Activated naive CD8-positive, alpha-beta T cell treated with anti-CD3 and anti-CD28 coated beads, Interleukin-2, amount 50 U/mL, for 24 hours (primary cell): Measurements from ENCODE around the gene POLR3H.

Source experiments
- ATAC-seq: fragments of 150-1000 bp; cut with Tn5 transposase; one replicate; pipeline ENCODE4 v1.10.0; 2021
- DNase-seq: peaks from one replicate; pipeline ENCODE4 v3.0.0; 2021
- H3K27ac Mint-ChIP-seq: one replicate; pipeline ENCODE4 v1.8.0; 2021; ENCODE audit warnings: mild to moderate bottlenecking, mixed read lengths
- H3K27me3 Mint-ChIP-seq: one replicate; pipeline ENCODE4 v1.8.0; 2021; ENCODE audit warnings: mixed read lengths
- H3K36me3 Mint-ChIP-seq: one replicate; pipeline ENCODE4 v1.8.0; 2021; ENCODE audit warnings: low read depth, mixed read lengths
- H3K4me1 Mint-ChIP-seq: one replicate; pipeline ENCODE4 v1.8.0; 2021; ENCODE audit warnings: mixed read lengths
- H3K4me3 Mint-ChIP-seq: one replicate; pipeline ENCODE4 v1.8.0; 2021; ENCODE audit warnings: mild to moderate bottlenecking, moderate library complexity, mixed read lengths
- H3K9me3 Mint-ChIP-seq: one replicate; pipeline ENCODE4 v1.8.0; 2021; ENCODE audit warnings: mixed read lengths

POLR3H gene

GRCh38 chr22:41523464-41524221, 20.6 kb downstream of the POLR3H start:
- no peaks in the 10 kb centered on the region for H3K9me3 Mint-ChIP-seq
- H3K4me1 Mint-ChIP-seq: peaks cover 17% of the 10 kb centered on the region
- H3K27ac Mint-ChIP-seq: peak overlapping the region; percentile 74
- H3K4me3 Mint-ChIP-seq: no peak overlapping the region
- peaks cover 20% of the 10 kb centered on the region for H3K36me3 Mint-ChIP-seq
- no peak for DNase-seq
- no peaks in the 10 kb centered on the region for H3K27me3 Mint-ChIP-seq
- no peak for ATAC-seq

DNA sequence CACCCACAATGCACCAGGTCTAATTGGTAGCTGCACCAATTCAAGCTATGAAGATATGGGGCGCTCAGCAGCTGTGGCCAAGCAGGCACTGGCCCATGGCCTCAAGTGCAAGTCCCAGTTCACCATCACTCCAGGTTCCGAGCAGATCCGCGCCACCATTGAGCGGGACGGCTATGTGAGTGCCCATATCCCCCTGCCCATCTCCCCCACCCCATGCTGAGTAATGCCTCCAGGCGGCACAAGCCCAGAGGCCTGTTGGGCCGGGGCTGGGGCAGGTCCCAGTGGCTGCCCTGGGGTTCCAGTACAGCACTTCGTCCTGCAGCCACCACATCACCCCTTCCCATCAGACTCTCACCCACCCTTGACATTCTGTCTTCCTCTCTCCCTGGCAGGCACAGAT, 21.5 kb downstream of the POLR3H start:
- Mint-ChIP-seq H3K27ac (peak overlapping the region; percentile 72), H3K4me3 (no peak overlapping the region), H3K36me3 (peaks cover 17% of the 10 kb centered on the region)

DNA sequence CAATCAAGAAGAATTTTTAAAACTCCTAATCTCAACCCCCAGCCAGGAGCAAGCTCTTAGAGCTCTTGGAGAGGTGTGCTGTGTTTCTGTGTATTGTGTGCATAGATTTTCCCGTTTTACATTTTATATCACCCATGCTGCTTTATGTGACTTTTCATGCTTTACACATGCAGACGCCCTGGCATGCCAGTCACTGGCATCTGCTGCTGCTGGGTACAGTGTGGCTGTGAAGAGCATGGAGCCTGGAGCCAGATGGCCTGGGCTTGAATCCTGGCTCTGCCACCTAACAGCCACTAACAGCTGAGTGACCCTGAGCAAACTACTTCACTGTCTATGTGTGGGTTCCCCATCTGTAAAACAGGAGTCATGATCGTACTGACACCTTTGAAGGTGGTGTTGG, 23.1 kb downstream of the POLR3H start:
- Mint-ChIP-seq H3K9me3 (no peaks in the 10 kb centered on the region), H3K4me1 (peaks cover 29% of the 10 kb centered on the region), H3K36me3 (peaks cover 12% of the 10 kb centered on the region), H3K27ac (no peak overlapping the region), H3K27me3 (no peaks in the 10 kb centered on the region), H3K4me3 (no peak overlapping the region)
- DNase-seq (no peak), ATAC-seq (no peak)

More for the DNA sequence above, 21.5 kb downstream of the POLR3H start:
- no peaks in the 10 kb centered on the region for H3K9me3 Mint-ChIP-seq
- H3K4me1 Mint-ChIP-seq: peaks cover 16% of the 10 kb centered on the region
- no peaks in the 10 kb centered on the region for H3K27me3 Mint-ChIP-seq
- ATAC-seq (no peak), DNase-seq (no peak)

DNA sequence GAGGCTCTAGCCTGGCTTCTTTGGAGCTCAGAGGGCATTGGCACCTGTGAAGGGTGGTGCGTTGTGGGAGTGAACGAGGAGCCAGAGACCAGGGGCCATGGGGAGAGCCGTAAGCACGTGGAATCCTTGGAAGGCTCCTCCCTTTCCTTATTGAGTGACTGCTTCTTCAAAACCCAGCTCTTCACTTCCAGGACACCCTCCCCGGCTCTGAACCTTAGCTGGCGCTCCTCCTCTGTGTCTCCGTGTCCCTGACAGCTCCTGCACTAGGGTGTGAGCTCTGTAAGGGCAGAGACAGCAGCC, 26.3 kb downstream of the POLR3H start:
- no peak for DNase-seq
- Mint-ChIP-seq H3K27me3 (no peaks in the 10 kb centered on the region), H3K9me3 (no peaks in the 10 kb centered on the region), H3K27ac (no peak overlapping the region), H3K4me3 (no peak overlapping the region), H3K36me3 (no peaks in the 10 kb centered on the region), H3K4me1 (peaks cover 13% of the 10 kb centered on the region)
- ATAC-seq: no peak

DNA sequence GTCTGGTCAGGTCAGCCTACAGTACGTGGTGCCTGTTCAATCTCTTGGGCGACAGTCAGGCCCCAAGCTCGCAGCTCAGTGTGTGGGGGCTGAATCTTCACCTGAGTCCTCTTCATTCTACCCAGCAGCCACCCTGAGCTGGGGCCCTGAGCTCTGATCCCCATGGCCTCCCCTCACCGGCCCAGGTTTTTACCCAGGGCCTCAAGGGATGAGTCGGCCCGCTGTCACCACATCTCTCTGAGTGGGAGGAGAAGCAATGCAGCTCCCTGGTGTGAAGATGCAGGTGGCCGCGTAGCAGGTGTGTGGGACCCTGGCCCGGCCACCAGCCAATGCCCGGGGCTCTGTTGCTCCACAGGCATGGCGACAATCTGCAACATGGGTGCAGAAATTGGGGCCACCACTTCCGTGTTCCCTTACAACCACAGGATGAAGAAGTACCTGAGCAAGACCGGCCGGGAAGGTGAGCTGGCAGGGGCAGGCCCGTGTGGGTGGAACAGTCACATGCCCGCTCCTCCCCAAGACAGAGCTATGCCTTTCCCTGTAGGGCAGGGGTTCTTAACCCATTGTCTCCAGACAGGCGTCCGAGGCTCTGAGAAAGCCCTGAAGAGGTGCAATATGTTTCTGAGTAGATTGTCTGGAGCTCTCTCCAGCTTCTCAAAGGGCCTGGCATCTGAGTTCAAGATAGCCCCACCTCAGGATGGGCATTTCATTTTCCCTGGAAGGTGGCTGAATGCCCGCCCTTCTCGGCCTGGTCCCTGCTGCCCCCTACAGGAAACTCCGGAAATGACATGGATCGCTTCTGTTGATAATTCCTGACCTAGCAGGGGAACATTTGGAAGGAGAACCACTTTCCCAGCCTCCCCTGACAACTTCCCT, 26.9 kb downstream of the POLR3H start:
- DNase-seq (peak; percentile 53), ATAC-seq (peak; percentile 67)
- H3K27ac Mint-ChIP-seq: peak overlapping the region; percentile 31
- no peaks in the 10 kb centered on the region for H3K27me3 Mint-ChIP-seq
- no peak overlapping the region for H3K4me3 Mint-ChIP-seq
- H3K4me1 Mint-ChIP-seq: peaks cover 13% of the 10 kb centered on the region
- H3K36me3 Mint-ChIP-seq: peaks cover 3% of the 10 kb centered on the region
- H3K9me3 Mint-ChIP-seq: no peaks in the 10 kb centered on the region

GRCh38 chr22:41516462-41516861, 27.8 kb downstream of the POLR3H start:
- no peaks in the 10 kb centered on the region for H3K9me3 Mint-ChIP-seq
- ATAC-seq (no peak), DNase-seq (no peak)
- no peaks in the 10 kb centered on the region for H3K27me3 Mint-ChIP-seq
- H3K4me1 Mint-ChIP-seq: peaks cover 13% of the 10 kb centered on the region
- H3K36me3 Mint-ChIP-seq: peaks cover 6% of the 10 kb centered on the region
- H3K4me3 Mint-ChIP-seq: no peak overlapping the region
- no peak overlapping the region for H3K27ac Mint-ChIP-seq

DNA sequence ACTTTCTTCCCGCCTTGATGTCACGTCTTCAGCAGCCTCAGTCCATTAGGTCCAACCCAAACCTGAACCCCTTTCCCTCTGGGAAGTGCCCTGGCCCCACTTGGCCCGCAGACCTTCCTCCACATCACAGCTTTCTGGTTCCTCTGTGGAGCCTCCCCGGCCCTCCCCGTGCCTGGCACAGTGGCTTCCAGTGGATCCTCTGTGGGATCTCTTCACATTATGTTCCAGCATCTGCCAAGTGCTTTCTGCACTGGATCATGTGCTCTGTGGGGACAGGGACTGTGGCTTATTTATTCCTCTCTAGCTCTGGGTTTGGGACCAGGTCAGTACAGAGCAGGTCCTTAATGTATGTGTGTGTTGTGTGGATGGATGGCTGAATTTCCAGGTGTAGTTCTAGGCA, 30.9 kb downstream of the POLR3H start:
- Mint-ChIP-seq H3K27me3 (no peaks in the 10 kb centered on the region), H3K9me3 (no peaks in the 10 kb centered on the region), H3K4me3 (no peak overlapping the region), H3K4me1 (peaks cover 13% of the 10 kb centered on the region), H3K27ac (no peak overlapping the region), H3K36me3 (peaks cover 8% of the 10 kb centered on the region)
- ATAC-seq (no peak), DNase-seq (no peak)

- Mint-ChIP-seq H3K9me3 (no peaks in the 10 kb centered on the region), H3K27ac (no peak overlapping the region), H3K4me3 (no peak overlapping the region), H3K36me3 (peaks cover 11% of the 10 kb centered on the region), H3K27me3 (no peaks in the 10 kb centered on the region), H3K4me1 (peaks cover 13% of the 10 kb centered on the region)
- ATAC-seq (no peak), DNase-seq (no peak)
Measured at GRCh38 chr22:41512421-41513194, 31.7 kb downstream of the POLR3H start.

DNA sequence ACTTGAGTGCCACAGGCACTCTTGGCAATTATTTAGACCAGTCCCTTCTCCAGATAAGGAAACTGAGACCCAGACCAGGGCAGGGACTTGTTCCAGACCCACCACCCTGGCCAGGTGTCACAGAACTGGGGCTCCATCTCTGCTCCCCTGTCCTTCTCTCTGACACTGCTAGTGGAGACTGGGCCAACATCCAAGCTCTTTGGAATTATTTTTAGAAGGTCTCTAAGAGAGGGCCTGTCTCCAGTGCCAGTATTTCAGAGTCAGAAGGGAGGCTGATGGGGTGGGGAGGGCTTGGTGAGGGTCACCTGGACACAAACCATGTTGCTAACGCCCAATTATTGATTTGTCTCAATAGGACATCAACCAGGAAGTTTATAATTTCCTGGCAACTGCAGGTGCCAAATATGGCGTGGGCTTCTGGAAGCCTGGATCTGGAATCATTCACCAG, 32.7 kb downstream of the POLR3H start:
- no peak for DNase-seq
- no peaks in the 10 kb centered on the region for H3K9me3 Mint-ChIP-seq
- H3K4me1 Mint-ChIP-seq: peaks cover 4% of the 10 kb centered on the region
- H3K36me3 Mint-ChIP-seq: peaks cover 11% of the 10 kb centered on the region
- no peaks in the 10 kb centered on the region for H3K27me3 Mint-ChIP-seq
- ATAC-seq: no peak
- H3K4me3 Mint-ChIP-seq: no peak overlapping the region
- no peak overlapping the region for H3K27ac Mint-ChIP-seq

- Mint-ChIP-seq H3K9me3 (no peaks in the 10 kb centered on the region), H3K27ac (no peak overlapping the region), H3K27me3 (no peaks in the 10 kb centered on the region), H3K36me3 (peaks cover 14% of the 10 kb centered on the region), H3K4me1 (no peaks in the 10 kb centered on the region), H3K4me3 (no peak overlapping the region)
- DNase-seq: no peak
- no peak for ATAC-seq
Measured at GRCh38 chr22:41508770-41509170, 35.5 kb downstream of the POLR3H start.

DNA sequence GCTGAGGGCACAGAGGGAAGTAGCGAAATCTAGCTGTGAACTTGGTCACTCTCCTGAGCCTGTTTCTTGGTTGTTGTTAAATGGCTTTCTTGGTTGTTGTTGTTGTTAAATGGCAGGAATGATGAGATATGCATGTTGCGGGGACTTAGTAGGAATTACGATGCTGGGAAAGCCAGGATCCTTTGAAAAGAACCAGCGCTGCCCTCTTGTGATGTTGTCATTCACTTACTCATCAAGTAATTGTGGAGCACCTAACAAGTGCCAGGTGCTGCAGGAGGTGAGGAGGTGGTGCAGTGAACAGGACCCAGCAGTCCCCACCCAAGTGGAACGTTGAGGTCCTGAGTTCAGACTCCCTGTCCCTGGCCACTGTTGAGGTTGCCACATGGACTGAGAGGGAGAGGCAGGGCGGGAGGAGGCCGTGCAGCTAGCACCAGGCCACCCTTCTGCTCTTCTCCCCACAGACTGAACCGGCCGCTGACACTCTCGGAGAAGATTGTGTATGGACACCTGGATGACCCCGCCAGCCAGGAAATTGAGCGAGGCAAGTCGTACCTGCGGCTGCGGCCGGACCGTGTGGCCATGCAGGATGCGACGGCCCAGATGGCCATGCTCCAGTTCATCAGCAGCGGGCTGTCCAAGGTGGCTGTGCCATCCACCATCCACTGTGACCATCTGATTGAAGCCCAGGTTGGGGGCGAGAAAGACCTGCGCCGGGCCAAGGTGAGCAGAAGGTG, 36.8 kb downstream of the POLR3H start:
- H3K27me3 Mint-ChIP-seq: no peaks in the 10 kb centered on the region
- no peak for ATAC-seq
- no peaks in the 10 kb centered on the region for H3K4me1 Mint-ChIP-seq
- H3K36me3 Mint-ChIP-seq: peaks cover 11% of the 10 kb centered on the region
- H3K4me3 Mint-ChIP-seq: no peak overlapping the region
- no peaks in the 10 kb centered on the region for H3K9me3 Mint-ChIP-seq
- H3K27ac Mint-ChIP-seq: no peak overlapping the region
- no peak for DNase-seq

- H3K9me3 Mint-ChIP-seq: no peaks in the 10 kb centered on the region
- ATAC-seq: no peak
- H3K27ac Mint-ChIP-seq: no peak overlapping the region
- H3K4me1 Mint-ChIP-seq: no peaks in the 10 kb centered on the region
- H3K36me3 Mint-ChIP-seq: peaks cover 16% of the 10 kb centered on the region
- H3K27me3 Mint-ChIP-seq: no peaks in the 10 kb centered on the region
- no peak overlapping the region for H3K4me3 Mint-ChIP-seq
- no peak for DNase-seq
Measured at GRCh38 chr22:41505511-41506220, 38.6 kb downstream of the POLR3H start.

- Mint-ChIP-seq H3K4me1 (no peaks in the 10 kb centered on the region), H3K36me3 (peaks cover 17% of the 10 kb centered on the region), H3K9me3 (no peaks in the 10 kb centered on the region), H3K27ac (no peak overlapping the region), H3K4me3 (no peak overlapping the region), H3K27me3 (no peaks in the 10 kb centered on the region)
- ATAC-seq (no peak), DNase-seq (no peak)
Measured at GRCh38 chr22:41504816-41505215, 39.5 kb downstream of the POLR3H start.

- no peaks in the 10 kb centered on the region for H3K27me3 Mint-ChIP-seq
- no peak overlapping the region for H3K27ac Mint-ChIP-seq
- H3K36me3 Mint-ChIP-seq: peaks cover 15% of the 10 kb centered on the region
- no peak for DNase-seq
- no peak for ATAC-seq
- H3K4me3 Mint-ChIP-seq: no peak overlapping the region
- H3K4me1 Mint-ChIP-seq: no peaks in the 10 kb centered on the region
- H3K9me3 Mint-ChIP-seq: no peaks in the 10 kb centered on the region
Measured at GRCh38 chr22:41504397-41504796, 39.9 kb downstream of the POLR3H start.
